Urinary bladder (tissue), 4 donors: Measurements from ENCODE around the gene SIKE1. TPM values are rescaled to one million over a fixed set of nuclear protein-coding genes. Genes with fewer than 3 reads are reported as not detected.
"Not testable (repeated sequence)": the region's sequence is repeated elsewhere in the genome, so short reads cannot be mapped to it uniquely, and the experiment has no call there.

Source experiments
- DNase-seq: peaks from one replicate; pipeline ENCODE4 v3.0.0-alpha.2; 2015; ENCODE audit errors: extremely low spot score
- H3K27ac ChIP-seq: one replicate; pipeline ENCODE4 v1.5.1; 2013; ENCODE audit warnings: low read depth, mild to moderate bottlenecking, moderate library complexity
- H3K36me3 ChIP-seq: one replicate; pipeline ENCODE4 v1.6.1; 2013; ENCODE audit warnings: mild to moderate bottlenecking, moderate library complexity; ENCODE audit not compliant: insufficient read depth
- H3K4me1 ChIP-seq: one replicate; pipeline ENCODE4 v1.6.1; 2013; ENCODE audit warnings: mild to moderate bottlenecking, moderate library complexity; ENCODE audit not compliant: insufficient read depth
- H3K4me3 ChIP-seq: one replicate; pipeline ENCODE4 v1.5.1; 2013; ENCODE audit warnings: low read depth, low read length
- WGBS: extraction: QIAGEN DNeasy Blood & Tissue Kit; methylation state at CpG from one replicate; pipeline ENCODE4 v1.1.7; 2013; 5-methylcytosine and 5-hydroxymethylcytosine counted together
- polyA plus RNA-seq: library from polyadenylated mRNA; stranded (reverse); fragments of 200-250 nt; gene quantifications from one replicate; pipeline ENCODE4 v1.2.3, GENCODE V29; 2013
- total RNA-seq: library from RNA; depleted of rRNA; stranded (reverse); fragments of >200 nt; gene quantifications from one replicate; pipeline ENCODE4 v1.2.3, GENCODE V29; 2014
- donor health status: healthy with polysubstance abuse.
- donor health status: healthy.

SIKE1 gene
- total RNA-seq: 104 TPM
- polyA plus RNA-seq: 23.5 TPM

DNA sequence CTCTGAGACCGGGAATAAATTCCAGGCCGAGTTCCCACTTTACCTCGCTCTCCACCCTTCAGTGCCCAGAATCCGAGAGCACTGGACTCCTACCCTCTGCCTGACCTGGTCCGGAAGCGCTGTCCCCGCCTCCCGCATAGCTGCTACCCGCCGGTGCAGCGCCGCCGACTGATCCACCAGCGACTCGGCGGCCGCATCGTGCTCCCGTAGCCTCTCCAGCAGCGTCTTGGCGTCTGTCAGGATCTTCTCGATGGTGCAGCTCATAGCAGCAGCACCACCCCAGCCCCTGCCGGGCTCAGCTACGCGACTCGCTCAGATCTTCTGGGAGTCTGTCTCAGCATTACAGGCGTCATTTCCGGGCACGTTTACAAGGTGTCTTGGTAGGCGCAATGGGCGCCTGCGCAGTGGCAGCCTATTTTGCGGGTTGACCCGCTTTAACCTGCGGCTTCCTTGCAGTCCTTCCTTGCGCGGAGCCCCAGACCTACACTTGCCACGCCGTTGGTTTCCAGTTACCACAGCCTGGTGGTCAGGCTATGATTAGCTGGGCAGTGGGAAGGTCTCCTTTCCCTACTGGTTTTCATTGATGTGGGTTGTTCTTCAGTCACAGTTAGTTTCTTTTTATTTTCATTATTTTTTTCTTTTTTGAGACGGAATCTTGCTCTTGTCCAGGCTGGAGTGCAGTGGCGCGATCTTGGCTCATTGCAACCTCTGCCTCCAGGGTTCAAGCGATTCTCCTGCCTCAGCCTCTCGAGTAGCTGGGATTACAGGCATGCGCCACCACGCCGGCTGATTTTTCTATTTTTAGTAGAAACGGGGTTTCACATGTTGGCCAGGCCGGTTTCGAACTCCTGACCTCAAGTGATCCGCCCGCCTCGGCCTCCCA is at the start of gene SIKE1:
Gene SIKE1, minus strand, starts transcription at position 342 of the 883 bp plus-strand sequence. Its CDS starts 78 bp downstream, at position 264.
- Histone ChIP-seq H3K27ac (peak within 1 kb of the TSS; percentile 87), H3K4me1 (no peaks in the 10 kb centered on the region), H3K36me3 (peaks cover 2% of the 10 kb centered on the region), H3K4me3 (peak within 1 kb of the TSS; percentile 80)
- peak; percentile 88 for DNase-seq
- 16% methylated on average over 53 of the region's 53 CpGs for WGBS

DNA sequence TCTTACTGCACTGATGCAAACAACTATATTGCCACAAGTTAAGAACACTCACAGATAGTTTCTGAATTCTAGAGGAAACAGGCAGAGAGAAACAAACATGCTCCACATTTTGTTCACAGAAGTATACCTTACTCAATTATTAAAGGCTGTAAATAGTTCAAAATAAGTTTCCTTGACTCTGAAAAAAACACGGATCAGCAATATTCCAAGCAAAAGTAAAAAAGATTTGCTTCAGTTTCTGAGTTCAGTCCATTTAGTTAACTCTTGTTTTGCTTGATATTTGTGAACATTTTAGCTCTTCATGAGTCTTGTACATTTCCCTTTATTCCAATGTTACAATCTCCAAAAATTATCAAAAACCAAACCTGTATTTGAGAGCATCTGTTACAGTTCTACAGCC is 49.6 kb upstream of the SIKE1 start:
- WGBS: 64% methylated on average over 1 of the region's 1 CpG
- not testable (repeated sequence) for H3K4me1 ChIP-seq, H3K27ac ChIP-seq, H3K4me3 ChIP-seq, H3K36me3 ChIP-seq, DNase-seq

DNA sequence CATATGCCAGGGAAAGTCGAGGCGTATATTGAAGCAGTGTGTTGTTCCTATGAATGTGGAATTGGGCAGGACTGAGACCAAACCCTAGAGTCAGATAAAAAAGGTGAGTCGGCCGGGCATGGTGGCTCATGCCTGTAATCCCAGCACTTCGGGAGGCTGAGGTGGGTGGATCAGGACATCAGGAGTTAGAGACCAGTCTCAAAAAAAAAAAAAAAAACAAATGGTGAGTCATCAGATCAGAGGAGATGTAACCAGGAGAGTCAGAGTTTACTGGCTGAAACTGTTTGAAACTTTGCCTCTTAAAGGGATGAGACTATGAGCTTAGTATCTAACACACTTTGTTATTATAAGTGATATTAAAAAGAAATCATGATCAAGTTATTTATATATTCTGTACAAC is 47.8 kb upstream of the SIKE1 start:
- no peak overlapping the region for H3K4me3 ChIP-seq
- H3K27ac ChIP-seq: no peak overlapping the region
- H3K36me3 ChIP-seq: no peaks in the 10 kb centered on the region
- DNase-seq: no peak
- 88% methylated on average over 5 of the region's 5 CpGs for WGBS
- H3K4me1 ChIP-seq: no peaks in the 10 kb centered on the region

DNA sequence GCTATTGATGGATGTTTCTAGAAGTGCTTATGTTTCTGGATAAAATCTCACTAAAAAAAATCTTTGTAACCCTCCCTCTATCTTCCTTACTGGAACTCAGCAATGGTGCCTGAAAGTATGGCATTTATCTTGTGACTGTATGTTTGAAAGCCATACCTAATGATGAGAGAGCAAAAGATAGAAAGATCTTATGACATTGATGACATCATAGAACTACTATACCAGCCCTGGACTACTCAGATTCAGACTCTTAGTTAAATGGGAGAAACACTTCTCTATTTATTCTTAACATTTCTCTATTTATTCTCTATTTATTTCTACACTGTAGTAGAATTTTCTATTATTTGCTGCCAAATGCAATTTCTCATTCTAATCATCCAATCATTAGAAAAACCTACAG is 41.5 kb upstream of the SIKE1 start:
- Histone ChIP-seq H3K27ac (no peak overlapping the region), H3K4me3 (no peak overlapping the region), H3K4me1 (no peaks in the 10 kb centered on the region), H3K36me3 (no peaks in the 10 kb centered on the region)
- no peak for DNase-seq

DNA sequence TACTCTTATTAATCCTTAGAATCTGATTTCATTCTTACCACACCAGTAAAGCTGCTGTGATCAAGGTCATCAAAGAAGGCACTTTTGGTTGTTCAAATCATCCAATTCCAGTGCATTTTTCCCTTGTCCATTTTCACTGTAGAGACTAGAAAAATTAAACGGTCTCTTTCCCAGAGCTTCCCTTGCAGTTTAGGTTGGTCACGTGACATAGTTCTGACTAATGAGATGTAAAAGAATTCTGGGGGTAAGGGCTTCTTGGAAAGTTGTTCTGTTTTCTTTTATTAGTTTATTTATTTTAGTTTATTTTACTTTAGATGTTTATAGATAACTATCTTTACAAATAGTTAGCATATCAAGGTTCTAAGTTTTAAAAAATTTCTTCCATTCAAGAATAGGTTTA is 39.9 kb upstream of the SIKE1 start:
- no peak overlapping the region for H3K27ac ChIP-seq
- no peaks in the 10 kb centered on the region for H3K36me3 ChIP-seq
- no peak overlapping the region for H3K4me3 ChIP-seq
- H3K4me1 ChIP-seq: no peaks in the 10 kb centered on the region
- no peak for DNase-seq
- 83% methylated on average over 2 of the region's 2 CpGs for WGBS

DNA sequence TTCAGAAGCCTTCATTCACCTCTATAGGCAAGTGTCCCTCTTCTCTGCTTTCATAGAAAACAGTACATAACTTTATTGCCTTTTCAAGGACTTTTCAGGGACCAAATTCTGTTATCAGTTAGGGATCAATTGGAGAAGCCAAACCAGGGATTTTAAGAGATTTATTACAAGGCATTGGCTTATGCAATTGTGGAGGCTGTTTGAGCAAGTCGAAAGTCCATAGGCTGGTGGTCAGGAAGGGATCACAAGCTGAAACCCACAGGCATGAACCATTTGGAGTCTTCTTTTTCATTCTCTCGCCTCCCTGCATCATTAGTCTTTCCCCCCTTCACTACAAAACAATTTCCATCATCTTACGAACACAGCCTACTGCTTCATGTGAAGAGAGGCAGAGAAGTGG is 39.4 kb upstream of the SIKE1 start:
- WGBS: 75% methylated on average over 3 of the region's 3 CpGs
- H3K4me3 ChIP-seq: no peak overlapping the region
- DNase-seq: no peak
- no peaks in the 10 kb centered on the region for H3K36me3 ChIP-seq
- H3K4me1 ChIP-seq: no peaks in the 10 kb centered on the region
- H3K27ac ChIP-seq: no peak overlapping the region

DNA sequence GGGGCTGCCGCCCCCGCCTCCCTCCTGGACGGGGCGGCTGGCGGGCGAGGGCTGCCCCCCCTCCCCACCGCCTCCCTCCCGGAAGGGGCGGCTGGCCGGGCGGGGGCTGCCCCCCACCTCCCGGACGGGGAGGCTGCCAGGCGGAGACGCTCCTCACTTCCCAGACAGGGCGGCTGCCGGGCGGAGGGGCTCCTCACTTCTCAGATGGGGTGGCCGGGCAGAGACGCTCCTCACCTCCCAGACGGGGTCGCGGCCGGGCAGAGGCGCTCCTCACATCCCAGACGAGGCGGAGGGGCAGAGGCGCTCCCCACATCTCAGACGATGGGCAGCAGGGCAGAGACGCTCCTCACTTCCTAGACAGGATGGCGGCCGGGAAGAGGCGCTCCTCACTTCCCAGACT is 24.0 kb upstream of the SIKE1 start:
- not testable (repeated sequence) for H3K4me3 ChIP-seq, H3K27ac ChIP-seq, H3K36me3 ChIP-seq, H3K4me1 ChIP-seq, DNase-seq
- 95% methylated on average over 26 of the region's 33 CpGs for WGBS

DNA sequence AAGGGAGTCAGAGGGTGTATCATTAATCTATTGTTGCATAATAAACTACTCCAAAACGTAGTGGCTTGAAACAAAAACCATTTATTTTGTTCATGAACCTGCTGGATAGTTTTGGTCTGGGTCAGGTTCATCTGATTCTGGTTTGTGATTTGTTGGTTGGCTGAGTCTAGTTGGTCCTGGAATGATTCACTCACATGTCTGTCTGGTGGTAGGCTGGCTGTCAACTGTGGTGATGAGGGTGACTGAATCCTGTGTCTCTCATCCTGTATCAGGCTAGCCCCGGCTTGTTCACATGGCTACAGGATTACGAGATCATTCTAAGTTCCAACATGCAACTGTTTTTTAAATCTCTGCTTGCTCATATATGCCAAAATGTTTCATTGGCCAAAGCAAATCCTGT is 22.5 kb upstream of the SIKE1 start:
- Histone ChIP-seq H3K4me3 (no peak overlapping the region), H3K27ac (no peak overlapping the region), H3K36me3 (no peaks in the 10 kb centered on the region), H3K4me1 (no peaks in the 10 kb centered on the region)
- no peak for DNase-seq
- WGBS: 66% methylated on average over 3 of the region's 3 CpGs

DNA sequence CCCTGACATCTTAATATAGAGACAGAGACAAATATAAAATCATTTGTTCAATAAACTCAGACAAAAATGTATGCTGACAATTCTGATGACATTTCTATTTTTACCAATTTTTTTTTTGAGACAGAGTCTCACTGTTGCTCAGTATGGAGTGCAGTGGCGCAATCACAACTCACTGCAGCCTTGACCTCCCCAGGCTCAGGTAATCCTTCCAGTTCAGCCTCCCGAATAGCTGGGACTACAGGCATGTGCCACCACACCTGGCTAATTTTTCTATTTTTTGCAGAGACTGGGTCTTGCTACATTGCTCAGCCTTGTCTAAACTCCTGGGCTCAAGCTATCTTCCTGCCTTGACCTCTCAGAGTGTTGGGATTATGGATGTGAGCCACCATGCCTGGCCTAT is 13.6 kb upstream of the SIKE1 start:
- Histone ChIP-seq H3K27ac (no peak overlapping the region), H3K4me3 (no peak overlapping the region), H3K4me1 (no peaks in the 10 kb centered on the region), H3K36me3 (no peaks in the 10 kb centered on the region)
- 83% methylated on average over 2 of the region's 2 CpGs for WGBS
- DNase-seq: no peak

DNA sequence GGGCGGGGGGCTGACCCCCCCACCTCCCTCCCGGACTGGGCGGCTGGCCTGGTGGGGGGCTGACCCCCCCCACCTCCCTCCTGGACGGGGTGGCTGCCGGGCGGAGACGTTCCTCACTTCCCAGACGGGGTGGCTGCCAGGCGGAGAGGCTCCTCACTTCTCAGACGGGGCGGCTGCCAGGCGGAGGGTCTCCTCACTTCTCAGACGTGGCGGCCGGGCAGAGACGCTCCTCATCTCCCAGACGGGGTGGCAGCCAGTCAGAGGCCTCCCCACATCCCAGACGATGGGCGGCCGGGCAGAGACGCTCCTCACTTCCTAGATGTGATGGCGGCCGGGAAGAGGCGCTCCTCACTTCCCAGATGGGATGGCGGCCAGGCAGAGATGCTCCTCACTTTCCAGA is 10.1 kb upstream of the SIKE1 start:
- not testable (repeated sequence) for H3K36me3 ChIP-seq, DNase-seq, H3K27ac ChIP-seq, H3K4me3 ChIP-seq, H3K4me1 ChIP-seq
- 89% methylated on average over 25 of the region's 25 CpGs for WGBS

DNA sequence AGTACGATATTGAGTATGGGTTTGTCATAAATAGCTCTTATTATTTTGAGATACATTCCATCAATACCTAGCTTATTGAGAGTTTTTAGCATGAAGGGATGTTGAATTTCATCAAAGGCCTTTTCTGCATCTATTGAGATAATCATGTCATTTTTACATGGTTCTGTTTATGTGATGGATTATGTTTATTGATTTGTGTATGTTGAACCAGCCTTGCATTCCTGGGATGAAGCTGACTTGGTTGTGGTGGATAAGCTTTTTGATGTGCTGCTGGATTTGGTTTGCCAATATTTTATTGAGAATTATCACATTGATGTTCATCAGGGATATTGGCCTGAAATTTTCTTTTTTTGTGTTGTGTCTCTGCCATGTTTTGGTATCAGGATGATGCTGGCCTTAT is 6.0 kb upstream of the SIKE1 start:
- not testable (repeated sequence) for H3K27ac ChIP-seq, H3K36me3 ChIP-seq, H3K4me1 ChIP-seq, H3K4me3 ChIP-seq, DNase-seq
- 83% methylated on average over 1 of the region's 1 CpG for WGBS

DNA sequence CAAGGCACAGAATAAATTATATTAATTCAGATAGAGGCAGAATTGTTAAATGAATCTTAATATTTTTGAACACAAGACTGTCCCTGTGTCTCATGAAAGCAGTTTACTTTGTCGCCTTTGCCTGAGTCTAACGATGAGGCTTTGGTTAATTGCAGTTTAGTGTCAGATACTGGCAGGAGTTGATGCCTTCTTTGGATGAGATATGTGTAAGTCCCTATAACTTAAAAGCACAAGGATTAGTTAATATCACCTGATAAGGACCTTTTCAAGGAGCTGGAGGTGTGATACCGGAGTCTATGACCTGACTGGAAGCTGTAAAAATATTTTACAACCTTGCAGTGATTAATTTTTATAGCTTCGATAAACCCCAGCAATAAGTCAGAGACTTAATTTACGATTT is 2.0 kb upstream of the SIKE1 start:
- WGBS: 69% methylated on average over 5 of the region's 5 CpGs
- Histone ChIP-seq H3K27ac (no peak overlapping the region), H3K4me1 (no peaks in the 10 kb centered on the region), H3K4me3 (no peak overlapping the region), H3K36me3 (peaks cover 2% of the 10 kb centered on the region)
- no peak for DNase-seq

DNA sequence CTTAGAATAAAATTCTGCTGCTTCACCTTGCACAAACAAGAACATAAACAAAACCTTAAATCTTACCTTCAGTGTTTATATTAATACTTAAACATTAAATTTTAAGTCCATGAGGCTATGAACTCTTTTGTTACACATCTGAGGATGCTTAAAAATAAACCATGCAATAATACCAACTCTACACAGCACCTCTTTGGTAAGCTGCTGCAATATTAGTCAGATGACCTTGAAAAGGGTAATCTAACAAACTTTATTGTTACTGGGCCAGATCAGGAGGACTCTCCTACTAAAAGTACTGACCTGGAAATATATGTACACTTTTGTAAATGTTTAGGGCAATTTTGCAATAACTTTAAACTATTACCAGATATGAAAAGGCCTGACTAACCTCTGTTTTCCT is 763 bp downstream of the SIKE1 start:
- Histone ChIP-seq H3K36me3 (peaks cover 2% of the 10 kb centered on the region), H3K27ac (peak overlapping the region; percentile 87), H3K4me1 (no peaks in the 10 kb centered on the region), H3K4me3 (peak overlapping the region; percentile 80)
- DNase-seq: no peak

DNA sequence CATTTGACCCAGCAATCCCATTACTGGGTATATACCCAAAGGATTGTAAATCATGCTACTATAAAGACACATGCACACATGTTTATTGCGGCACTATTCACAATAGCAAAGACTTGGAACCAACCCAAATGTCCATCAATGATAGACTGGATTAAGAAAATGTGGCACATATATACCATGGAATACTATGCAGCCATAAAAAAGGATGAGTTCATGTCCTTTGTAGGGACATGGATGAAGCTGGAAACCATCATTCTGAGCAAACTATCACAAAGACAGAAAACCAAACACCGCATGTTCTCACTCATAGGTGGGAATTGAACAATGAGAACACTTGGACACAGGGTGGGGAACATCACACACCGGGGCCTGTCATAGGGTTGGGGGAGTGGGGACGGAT is 3.8 kb downstream of the SIKE1 start:
- H3K36me3 ChIP-seq, H3K4me3 ChIP-seq, DNase-seq, H3K4me1 ChIP-seq, H3K27ac ChIP-seq: not testable (repeated sequence)
- 93% methylated on average over 4 of the region's 4 CpGs for WGBS
